ENCODE results near the gene PLXNA3.

Gene PLXNA3

DNA sequence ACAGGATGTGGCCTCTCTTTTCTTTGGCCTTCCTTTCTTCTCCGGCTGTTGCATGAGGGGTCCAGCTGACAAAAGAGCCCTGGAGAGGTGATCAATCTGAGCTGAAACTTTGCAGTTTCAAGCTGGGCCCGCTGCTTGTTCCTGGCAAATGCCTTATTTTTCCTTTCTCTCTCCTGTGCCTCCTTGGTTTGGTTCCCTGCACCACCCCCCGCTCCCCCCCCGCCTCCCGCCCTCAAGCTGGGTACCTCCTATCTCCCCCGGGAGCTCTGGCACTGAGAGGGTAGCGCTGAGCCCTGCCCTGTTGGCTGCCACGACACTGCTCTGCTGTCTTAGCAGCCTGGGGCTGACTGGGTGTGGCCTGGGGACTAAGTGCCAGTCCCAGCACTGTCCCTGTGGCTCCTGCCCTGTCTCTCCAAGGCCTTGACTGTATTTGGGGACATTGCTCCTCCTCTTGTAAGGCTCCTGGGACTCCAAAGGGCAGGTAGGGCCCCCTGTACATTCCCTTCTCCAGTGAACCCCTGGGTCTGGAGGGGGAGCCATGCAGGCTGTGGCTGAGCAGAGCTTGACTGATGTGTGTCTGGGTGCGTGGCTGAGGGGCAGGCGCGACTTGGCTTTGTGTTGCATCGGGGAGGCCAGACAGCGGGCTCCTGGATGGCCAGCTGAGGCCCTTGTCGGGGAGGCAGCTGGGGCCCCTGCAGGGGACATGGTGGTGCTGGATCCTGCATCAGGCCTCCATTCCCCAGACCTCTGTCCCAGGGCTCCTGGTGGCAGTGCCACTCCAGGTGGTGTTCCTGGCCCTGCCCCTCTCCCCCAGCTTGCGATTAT, 1.1 kb downstream of the PLXNA3 start:
- Histone ChIP-seq H3K36me3 (ENCODE audit: insufficient read depth, low read length) (no peaks in the 10 kb centered on the region; the same call in 1 of the 2 replicates), H3K9ac (ENCODE audit: insufficient read length) (peak overlapping the region; percentile 60), H3K9me3 (ENCODE audit: low read depth, low read length) (no peaks in the 10 kb centered on the region), H3K27ac (no peak overlapping the region), H3K4me3 (peak overlapping the region; percentile 77)
- no peak for TF ChIP-seq EZH2 (IDR thresholded peaks at IDR 0.05)
- DNase-seq (ENCODE audit: low read depth, low spot score): no peak

DNA sequence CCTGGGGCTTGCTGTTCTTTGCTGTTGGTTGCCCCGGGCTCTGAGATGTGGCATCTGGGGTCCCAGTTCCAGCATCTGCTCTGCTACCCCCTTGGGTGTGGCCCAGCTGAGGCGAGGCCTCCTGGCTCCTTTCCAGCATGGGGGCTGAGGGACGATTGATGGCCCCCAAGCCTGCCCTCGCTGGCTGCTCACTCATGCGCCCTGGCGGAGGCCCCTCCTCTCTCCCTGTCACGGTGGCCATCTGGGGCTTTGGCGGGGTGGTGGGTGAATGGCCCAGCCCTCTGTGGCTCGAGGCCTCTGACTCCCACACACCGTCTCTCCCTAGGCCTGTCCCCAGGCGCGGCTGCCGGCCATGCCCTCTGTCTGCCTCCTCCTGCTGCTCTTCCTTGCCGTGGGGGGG, 1.8 kb downstream of the PLXNA3 start:
- Histone ChIP-seq H3K4me3 (no peak overlapping the region), H3K27ac (no peak overlapping the region), H3K9me3 (ENCODE audit: low read depth, low read length) (no peaks in the 10 kb centered on the region), H3K9ac (ENCODE audit: insufficient read length) (no peak overlapping the region), H3K36me3 (ENCODE audit: insufficient read depth, low read length) (no peaks in the 10 kb centered on the region; the same call in 1 of the 2 replicates)
- DNase-seq (ENCODE audit: low read depth, low spot score): no peak
- no peak for TF ChIP-seq POLR2AphosphoS5 (IDR thresholded peaks at IDR 0.05; ENCODE audit: borderline replicate concordance, low read depth, low read length)

DNA sequence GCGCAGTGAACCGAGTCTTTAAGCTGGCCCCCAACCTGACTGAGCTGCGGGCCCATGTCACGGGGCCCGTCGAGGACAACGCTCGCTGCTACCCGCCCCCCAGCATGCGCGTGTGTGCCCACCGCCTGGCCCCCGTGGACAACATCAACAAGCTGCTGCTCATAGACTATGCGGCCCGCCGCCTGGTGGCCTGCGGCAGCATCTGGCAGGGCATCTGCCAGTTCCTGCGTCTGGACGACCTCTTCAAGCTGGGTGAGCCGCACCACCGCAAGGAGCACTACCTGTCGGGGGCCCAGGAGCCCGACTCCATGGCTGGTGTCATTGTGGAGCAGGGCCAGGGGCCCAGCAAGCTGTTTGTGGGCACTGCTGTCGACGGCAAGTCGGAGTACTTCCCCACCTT, 2.2 kb downstream of the PLXNA3 start:
- no peak overlapping the region for H3K4me3 ChIP-seq
- no peak for DNase-seq (ENCODE audit: low read depth, low spot score)
- H3K36me3 ChIP-seq (ENCODE audit: insufficient read depth, low read length): no peaks in the 10 kb centered on the region; the same call in 1 of the 2 replicates

DNA sequence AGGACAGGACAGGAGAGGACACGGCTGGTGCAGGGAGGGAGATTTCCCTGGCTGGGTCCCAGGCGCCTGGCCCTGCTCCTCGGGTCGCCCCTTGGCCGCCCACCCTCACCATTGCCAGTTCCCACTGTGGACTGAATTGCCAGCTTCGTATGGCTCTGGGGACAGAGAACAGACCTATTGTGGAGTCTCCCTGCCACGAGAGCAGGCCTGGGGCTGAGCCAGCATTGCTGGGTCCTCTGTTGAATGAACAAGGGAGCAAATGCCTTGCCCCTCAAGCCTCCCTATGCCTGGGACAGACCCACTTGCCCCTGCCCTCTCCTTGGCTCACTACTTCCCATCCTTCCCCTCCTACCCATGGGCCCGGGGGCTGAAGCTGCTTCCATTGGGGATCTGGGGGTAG, 4.3 kb downstream of the PLXNA3 start:
- no peak overlapping the region for H3K9ac ChIP-seq (ENCODE audit: insufficient read length)
- no peak for DNase-seq (ENCODE audit: low read depth, low spot score)
- no peaks in the 10 kb centered on the region; the same call in 1 of the 2 replicates for H3K36me3 ChIP-seq (ENCODE audit: insufficient read depth, low read length)
- TF ChIP-seq FOXP2 (optimal IDR thresholded peaks at IDR 0.05; ENCODE audit: control extremely low read depth, extremely low read length, insufficient read depth): no peak
- no peak for TF ChIP-seq POLR2AphosphoS5 (IDR thresholded peaks at IDR 0.05; ENCODE audit: borderline replicate concordance, low read depth, low read length)
- no peak for TF ChIP-seq EZH2 (IDR thresholded peaks at IDR 0.05)
- H3K9me3 ChIP-seq (ENCODE audit: low read depth, low read length): no peaks in the 10 kb centered on the region
- no peak overlapping the region for H3K27ac ChIP-seq
- no peak overlapping the region for H3K4me3 ChIP-seq

More for the DNA sequence above, 2.2 kb downstream of the PLXNA3 start:
- no peak overlapping the region for H3K27ac ChIP-seq
- no peak overlapping the region for H3K9ac ChIP-seq (ENCODE audit: insufficient read length)
- no peaks in the 10 kb centered on the region for H3K9me3 ChIP-seq (ENCODE audit: low read depth, low read length)
- no peak for TF ChIP-seq FOXP2 (optimal IDR thresholded peaks at IDR 0.05; ENCODE audit: control extremely low read depth, extremely low read length, insufficient read depth)
- no peak for TF ChIP-seq POLR2AphosphoS5 (IDR thresholded peaks at IDR 0.05; ENCODE audit: borderline replicate concordance, low read depth, low read length)
- TF ChIP-seq EZH2 (IDR thresholded peaks at IDR 0.05): no peak

DNA sequence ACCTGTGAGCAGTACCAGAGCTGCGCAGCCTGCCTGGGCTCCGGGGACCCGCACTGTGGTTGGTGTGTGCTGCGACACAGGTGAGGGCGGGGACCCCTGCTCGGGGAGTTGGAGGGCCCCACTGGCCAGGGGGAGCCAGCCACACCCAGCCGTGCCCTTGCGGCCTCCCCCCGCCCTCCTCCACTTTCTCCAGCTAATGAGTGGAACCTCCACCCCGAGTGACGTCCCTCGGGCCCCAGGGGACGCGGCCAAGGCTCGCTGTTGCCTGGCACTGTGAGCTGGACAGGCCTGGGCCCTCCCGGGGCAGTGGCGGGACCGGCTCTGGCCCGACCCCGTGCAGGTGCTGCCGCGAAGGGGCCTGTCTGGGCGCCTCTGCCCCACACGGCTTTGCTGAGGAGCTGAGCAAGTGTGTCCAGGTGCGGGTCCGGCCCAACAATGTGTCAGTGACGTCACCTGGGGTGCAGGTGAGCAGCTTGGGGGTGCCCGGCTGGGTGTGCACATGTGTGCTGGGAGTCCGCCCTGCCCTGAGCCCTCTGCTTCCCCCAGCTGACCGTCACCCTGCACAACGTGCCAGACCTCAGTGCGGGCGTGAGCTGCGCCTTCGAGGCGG, 5.6 kb downstream of the PLXNA3 start:
- DNase-seq (ENCODE audit: low read depth, low spot score): no peak
- Histone ChIP-seq H3K9ac (ENCODE audit: insufficient read length) (no peak overlapping the region), H3K4me3 (no peak overlapping the region), H3K36me3 (ENCODE audit: insufficient read depth, low read length) (no peaks in the 10 kb centered on the region; the same call in 1 of the 2 replicates), H3K9me3 (ENCODE audit: low read depth, low read length) (no peaks in the 10 kb centered on the region), H3K27ac (no peak overlapping the region)
- no peak for TF ChIP-seq FOXP2 (optimal IDR thresholded peaks at IDR 0.05; ENCODE audit: control extremely low read depth, extremely low read length, insufficient read depth)

DNA sequence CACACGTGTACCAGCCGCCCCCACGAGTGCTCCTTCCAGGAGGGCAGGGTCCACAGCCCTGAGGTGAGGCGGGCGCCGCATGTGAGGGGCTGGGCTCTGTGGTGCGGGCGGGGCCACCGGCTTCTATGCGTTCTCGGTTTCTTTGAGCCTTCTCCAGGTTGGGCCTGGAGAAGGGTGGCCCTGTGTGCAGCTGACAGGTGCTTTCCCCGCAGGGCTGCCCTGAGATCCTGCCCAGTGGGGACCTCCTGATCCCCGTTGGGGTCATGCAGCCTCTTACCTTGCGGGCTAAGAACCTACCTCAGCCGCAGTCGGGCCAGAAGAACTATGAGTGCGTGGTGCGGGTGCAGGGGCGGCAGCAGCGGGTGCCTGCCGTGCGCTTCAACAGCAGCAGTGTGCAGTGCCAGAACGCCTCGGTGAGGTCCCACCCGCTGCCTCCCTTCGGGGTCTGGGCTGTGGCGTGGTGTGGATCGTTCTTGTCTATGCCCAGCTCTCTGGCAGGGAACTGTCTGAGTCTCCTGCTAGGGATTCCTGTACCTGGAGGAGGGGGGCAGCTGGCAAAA, 6.8 kb downstream of the PLXNA3 start:
- H3K27ac ChIP-seq: no peak overlapping the region
- no peak overlapping the region for H3K4me3 ChIP-seq
- H3K36me3 ChIP-seq (ENCODE audit: insufficient read depth, low read length): no peaks in the 10 kb centered on the region; the same call in 1 of the 2 replicates
- DNase-seq (ENCODE audit: low read depth, low spot score): no peak
- no peaks in the 10 kb centered on the region for H3K9me3 ChIP-seq (ENCODE audit: low read depth, low read length)
- TF ChIP-seq POLR2AphosphoS5 (IDR thresholded peaks at IDR 0.05; ENCODE audit: borderline replicate concordance, low read depth, low read length) (no peak), EZH2 (IDR thresholded peaks at IDR 0.05) (no peak), FOXP2 (optimal IDR thresholded peaks at IDR 0.05; ENCODE audit: control extremely low read depth, extremely low read length, insufficient read depth) (no peak)
- H3K9ac ChIP-seq (ENCODE audit: insufficient read length): no peak overlapping the region

DNA sequence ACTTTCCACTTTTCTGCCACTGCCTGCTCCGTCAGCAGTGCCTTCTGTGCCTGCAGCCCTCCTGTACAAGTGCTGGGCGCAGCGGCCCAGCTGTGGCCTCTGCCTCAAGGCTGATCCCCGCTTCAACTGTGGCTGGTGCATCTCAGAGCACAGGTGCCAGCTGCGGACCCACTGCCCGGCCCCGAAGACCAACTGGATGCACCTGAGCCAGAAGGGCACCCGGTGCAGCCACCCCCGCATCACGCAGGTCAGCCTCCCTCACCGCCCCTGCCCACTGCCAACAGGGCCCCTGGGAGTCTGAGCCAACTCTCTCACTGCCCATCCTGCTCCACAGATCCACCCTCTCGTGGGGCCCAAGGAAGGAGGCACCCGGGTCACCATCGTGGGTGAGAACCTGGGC, 7.5 kb downstream of the PLXNA3 start:
- no peak overlapping the region for H3K4me3 ChIP-seq
- no peaks in the 10 kb centered on the region; the same call in 1 of the 2 replicates for H3K36me3 ChIP-seq (ENCODE audit: insufficient read depth, low read length)
- no peaks in the 10 kb centered on the region for H3K9me3 ChIP-seq (ENCODE audit: low read depth, low read length)
- H3K27ac ChIP-seq: no peak overlapping the region
- TF ChIP-seq POLR2AphosphoS5 (IDR thresholded peaks at IDR 0.05; ENCODE audit: borderline replicate concordance, low read depth, low read length): no peak
- TF ChIP-seq EZH2 (IDR thresholded peaks at IDR 0.05): no peak
- TF ChIP-seq FOXP2 (optimal IDR thresholded peaks at IDR 0.05; ENCODE audit: control extremely low read depth, extremely low read length, insufficient read depth): no peak
- H3K9ac ChIP-seq (ENCODE audit: insufficient read length): no peak overlapping the region
- DNase-seq (ENCODE audit: low read depth, low spot score): no peak

DNA sequence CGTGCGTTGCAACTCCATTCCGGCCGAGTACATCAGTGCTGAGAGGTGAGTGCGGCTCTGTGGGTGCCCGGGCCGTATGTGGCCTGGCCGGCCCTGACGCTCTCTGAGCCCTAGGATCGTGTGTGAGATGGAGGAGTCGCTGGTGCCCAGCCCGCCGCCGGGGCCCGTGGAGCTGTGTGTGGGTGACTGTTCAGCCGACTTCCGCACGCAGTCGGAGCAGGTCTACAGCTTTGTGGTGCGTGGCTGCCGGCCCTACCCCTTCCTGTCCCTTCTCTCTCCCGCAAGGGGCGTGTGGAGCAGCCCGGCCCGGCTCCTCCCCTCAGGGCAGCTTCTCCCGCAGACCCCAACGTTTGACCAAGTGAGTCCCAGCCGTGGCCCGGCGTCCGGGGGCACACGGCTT, 8.0 kb downstream of the PLXNA3 start:
- no peak overlapping the region for H3K9ac ChIP-seq (ENCODE audit: insufficient read length)
- DNase-seq (ENCODE audit: low read depth, low spot score): no peak
- H3K27ac ChIP-seq: no peak overlapping the region
- H3K36me3 ChIP-seq (ENCODE audit: insufficient read depth, low read length): no peaks in the 10 kb centered on the region; the same call in 1 of the 2 replicates
- no peak overlapping the region for H3K4me3 ChIP-seq
- TF ChIP-seq FOXP2 (optimal IDR thresholded peaks at IDR 0.05; ENCODE audit: control extremely low read depth, extremely low read length, insufficient read depth): no peak
- no peak for TF ChIP-seq POLR2AphosphoS5 (IDR thresholded peaks at IDR 0.05; ENCODE audit: borderline replicate concordance, low read depth, low read length)
- TF ChIP-seq EZH2 (IDR thresholded peaks at IDR 0.05): no peak
- no peaks in the 10 kb centered on the region for H3K9me3 ChIP-seq (ENCODE audit: low read depth, low read length)

All from SK-N-MC (cell line).